ENCODE measurements around the gene SEMA5B.

SEMA5B gene

GRCh38 chr3:123054109-123054778 is 26.7 kb upstream of the SEMA5B start:
- DNase-seq: no peak

DNA sequence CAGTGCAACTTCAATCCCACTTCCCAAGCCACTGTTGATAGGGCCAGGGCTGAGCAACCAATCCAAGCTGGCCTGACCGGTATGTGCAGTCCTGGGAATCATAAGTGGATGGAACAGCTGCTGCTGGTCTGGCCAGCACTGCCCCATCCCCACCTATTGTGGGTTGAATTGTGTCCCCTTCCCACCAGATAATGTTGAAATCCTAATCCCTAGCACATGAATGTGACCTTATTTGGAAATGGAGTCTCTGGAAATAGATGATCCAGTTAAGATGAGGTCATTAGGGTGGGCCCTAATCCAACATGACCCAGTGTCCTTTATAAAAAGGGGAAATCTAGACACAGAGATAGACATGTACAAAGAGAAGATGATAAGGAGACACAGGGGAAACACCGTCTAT is 25.5 kb upstream of the SEMA5B start:
- DNase-seq: no peak

DNA sequence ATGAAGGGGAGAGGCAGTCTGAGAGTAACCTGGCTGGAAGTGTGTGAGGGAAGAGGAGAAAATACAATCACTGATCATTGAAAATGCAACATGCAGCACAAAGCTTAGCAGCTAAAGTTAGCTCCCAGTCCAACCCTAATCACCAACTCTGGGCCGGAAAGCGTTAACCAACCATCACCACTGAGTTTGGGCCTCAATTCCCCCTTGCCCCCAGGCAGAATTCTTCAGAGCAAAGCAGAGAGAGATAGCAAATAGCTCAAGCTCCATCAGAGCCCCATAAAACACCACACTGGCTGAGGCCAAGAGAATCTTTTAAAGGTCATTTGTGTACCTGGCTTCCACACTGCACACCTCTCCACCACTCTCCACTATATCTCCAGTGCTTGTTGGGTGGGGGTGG is 23.1 kb upstream of the SEMA5B start:
- DNase-seq: no peak

DNA sequence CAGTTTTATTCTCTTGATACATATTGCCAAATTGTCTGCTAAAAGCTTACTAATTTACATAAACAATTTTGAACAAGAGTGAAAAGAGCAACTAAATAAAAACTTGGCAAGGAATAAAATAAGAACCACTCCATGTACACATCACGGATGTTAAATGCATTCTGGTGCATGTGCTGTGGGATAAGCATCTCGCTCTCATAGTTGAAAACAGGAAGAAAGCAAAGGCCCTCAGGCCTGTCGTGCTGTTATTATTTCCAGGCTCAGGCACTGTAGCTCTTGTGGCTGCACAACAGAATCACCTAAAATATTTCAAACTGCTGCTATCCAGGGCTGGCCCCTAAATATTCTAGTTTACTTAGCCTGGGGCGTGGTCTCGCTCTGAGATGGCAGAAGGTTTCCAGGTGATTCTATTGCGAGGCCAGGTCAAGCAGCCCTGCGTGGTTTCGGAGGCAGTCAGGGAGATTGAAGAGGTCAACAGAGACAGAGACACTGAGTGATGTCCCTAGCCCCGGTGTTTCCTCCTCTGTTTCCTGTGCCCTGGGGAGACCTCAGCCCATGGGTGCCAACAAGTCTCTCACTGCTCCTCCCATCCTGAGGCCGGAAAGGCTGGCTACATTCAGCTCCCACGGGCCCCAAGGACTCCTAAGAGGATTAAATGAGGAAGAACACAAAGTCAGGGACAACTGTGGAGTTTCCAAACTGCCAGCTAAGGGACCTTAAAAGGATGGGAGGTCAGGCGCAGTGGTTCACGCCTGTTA is 21.1 kb upstream of the SEMA5B start:
- DNase-seq: no peak

DNA sequence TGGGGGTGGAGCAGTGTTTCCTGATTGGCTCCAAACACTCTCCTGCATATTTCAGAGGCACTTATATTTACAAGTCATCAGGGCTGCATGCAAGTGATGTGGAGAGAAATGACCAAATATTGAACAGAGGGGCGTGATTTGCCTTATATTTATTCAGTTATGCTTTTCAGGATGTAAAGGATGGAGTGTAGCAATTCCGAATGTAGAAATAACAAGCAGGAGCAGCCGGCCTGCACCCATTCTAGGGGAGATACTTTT is 19.4 kb upstream of the SEMA5B start:
- no peak for DNase-seq

GRCh38 chr3:123046262-123047061 is 18.9 kb upstream of the SEMA5B start:
- DNase-seq: no peak

DNA sequence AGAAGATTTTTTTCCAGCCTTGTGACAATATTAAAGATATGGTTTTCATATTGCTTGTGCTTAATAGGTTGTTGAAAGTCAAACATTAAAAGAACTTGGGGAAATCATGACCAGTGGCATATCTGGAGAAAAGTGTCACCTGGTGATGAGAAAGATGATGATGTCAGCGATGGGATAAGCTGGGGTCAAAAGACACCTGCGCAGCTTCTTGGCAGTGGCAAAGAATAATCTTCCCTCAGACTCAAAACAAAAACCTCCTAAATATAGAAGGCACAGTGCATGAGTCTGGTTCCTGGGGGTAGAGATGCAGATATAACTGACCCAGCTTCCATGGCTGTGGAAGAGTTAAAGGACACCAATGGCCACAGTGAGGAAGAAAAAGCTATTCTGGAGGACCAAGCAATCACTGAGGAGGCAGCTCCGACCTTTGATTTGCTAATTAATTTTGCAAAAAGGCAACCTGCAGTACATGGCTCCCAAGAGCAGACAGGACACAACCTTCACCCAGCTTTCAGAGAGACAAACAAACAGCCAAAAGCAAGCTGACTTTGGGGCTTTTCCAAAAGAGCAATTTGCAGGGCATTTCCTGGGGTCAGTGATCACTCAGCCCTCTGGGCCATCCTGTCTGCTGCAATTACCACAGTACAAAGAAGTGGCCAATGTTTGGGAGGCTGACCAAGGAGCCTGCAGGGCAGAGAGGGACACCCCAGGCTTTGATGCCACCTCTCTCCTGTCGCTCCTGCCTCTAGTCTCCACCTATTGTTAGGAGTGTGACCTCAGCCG is 17.6 kb upstream of the SEMA5B start:
- no peak for DNase-seq

DNA sequence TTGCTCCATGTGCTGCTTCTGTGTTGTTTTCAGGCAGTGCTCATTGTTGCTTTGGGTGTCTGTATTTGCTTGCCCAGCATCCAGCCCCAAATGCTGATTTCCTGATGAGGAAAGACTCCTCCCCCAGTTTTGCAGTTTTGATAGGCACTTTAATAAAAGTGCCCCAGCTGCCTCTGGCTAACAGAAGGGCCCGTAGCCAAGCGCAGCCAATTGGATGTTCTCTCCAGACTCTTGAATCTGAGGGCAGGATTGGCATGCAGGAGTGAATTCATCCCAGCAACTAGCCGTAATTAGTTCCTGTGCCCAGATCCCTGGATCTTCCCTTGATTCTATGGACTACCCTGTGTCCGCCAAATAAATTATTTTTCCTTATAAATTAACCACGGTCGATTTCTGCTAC is 14.8 kb upstream of the SEMA5B start:
- no peak for DNase-seq

DNA sequence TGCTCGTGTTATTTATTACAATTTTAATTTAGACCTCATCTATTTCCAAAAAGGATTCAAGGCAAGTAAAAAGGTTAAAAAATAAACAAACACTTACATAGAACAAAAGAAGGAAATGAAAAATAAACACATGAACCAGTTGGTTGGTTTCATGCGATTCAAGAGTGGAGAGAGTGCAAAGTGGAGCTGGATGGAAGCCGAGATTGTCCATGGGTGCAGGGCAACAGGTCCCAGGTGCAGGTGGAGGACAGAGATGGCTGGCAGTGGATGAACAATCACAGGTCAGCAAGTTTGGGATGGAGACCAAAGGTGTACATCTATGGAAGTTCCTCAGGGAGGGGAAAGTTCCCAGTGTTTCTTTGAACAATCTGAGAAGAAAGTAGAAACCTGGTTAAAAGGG is 11.6 kb upstream of the SEMA5B start:
- no peak for DNase-seq

GRCh38 chr3:123038751-123039150 is 11.2 kb upstream of the SEMA5B start:
- DNase-seq: no peak

DNA sequence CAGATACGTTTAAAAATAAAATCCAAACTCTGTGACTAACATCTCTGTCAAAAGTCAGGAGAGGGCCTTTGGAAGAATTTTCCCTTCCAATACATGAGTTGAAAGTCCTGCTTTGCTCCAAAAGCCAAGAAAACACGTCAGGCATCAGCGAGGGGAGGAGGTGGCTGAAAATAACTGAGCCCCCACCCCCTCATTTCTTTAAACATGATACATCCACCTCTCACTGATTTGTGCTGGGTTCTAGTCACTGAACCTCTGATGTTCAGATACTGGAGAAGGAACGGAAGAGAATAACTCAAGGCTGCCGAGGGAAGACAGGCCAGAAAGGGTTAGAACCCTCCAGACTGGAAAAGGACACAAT is 9.4 kb upstream of the SEMA5B start:
- no peak for DNase-seq

GRCh38 chr3:123036352-123037014 is 8.9 kb upstream of the SEMA5B start:
- DNase-seq: no peak

DNA sequence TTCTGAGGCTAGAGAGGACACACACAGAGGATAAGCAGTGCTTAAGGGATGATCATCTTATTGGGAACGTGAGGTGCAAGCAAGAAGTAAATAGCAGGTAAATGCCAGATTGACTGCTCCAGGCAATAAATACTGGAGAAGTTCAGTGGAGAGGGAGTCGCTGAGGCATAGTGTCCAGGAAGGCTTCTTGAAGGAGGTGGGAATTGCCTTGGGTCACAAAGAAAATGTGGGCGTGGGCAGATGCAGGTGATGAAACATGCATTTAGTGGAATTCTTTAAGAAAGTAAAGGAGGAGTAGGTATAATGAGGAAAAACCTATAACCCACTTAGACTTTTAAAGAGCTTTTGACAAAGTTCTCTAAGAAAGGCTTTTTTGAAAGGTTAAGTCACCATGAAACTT is 7.4 kb upstream of the SEMA5B start:
- no peak for DNase-seq

DNA sequence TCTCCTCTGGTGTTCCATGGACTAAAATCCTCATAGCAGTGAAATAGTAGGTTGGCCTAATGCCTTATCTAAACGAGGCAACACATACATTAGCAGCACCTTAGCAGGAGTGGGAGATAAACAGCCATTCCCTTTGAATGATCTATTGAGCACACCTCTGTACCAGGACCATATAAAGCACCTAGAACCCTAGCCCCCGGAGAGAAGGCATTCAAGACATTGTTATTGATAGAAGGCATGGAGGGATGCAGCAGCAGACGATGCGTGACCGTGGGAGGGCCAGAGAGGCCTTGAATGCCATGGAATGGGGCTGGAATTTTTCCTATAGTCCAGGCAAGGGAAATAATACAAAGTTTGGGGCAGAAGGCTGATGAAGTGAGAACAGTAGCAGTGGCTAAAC is 6.6 kb upstream of the SEMA5B start:
- DNase-seq: no peak

DNA sequence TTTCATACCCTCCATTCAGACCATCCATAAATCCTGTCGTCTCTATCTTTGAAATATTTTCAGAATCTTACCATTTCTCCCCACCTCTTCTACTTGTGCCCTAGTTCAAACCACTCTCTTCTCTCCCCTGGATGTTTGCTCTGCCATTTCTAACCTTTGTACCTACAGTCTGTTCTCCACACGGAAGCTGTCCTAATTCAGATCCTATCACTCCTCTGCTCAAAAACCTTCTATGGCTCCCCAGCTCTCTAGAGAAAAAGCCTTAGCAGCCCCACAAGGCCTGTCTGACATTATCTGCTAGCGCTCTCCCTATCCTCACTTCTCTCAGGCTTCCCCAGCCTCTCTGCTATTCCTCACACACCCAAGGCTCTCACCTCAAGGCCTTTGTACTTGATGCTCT is 4.5 kb upstream of the SEMA5B start:
- DNase-seq: no peak

DNA sequence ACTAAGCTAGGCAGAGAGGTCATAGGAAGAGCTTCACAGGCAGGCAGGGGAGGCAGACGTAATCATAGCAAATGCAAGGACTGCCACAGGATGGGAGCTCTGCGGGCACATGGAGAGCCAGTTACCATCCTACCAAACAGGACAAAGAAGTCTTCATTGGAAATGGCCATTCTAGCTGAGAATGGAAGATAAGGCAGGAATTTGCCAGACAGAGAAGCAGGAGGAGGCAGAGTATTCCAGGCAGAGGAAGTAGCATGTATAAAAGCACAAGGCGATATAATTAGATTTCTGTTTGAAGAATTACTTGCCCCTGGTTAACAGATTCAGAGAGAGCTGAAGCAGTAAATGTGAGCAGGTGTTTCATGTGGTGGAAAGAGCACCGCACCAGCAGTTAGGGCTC is 3.5 kb upstream of the SEMA5B start:
- DNase-seq: no peak

GRCh38 chr3:123028233-123028828 is 768 bp upstream of the SEMA5B start:
- DNase-seq: peak; percentile 79

GRCh38 chr3:123026565-123027291 is 835 bp downstream of the SEMA5B start:
- no peak for DNase-seq

DNA sequence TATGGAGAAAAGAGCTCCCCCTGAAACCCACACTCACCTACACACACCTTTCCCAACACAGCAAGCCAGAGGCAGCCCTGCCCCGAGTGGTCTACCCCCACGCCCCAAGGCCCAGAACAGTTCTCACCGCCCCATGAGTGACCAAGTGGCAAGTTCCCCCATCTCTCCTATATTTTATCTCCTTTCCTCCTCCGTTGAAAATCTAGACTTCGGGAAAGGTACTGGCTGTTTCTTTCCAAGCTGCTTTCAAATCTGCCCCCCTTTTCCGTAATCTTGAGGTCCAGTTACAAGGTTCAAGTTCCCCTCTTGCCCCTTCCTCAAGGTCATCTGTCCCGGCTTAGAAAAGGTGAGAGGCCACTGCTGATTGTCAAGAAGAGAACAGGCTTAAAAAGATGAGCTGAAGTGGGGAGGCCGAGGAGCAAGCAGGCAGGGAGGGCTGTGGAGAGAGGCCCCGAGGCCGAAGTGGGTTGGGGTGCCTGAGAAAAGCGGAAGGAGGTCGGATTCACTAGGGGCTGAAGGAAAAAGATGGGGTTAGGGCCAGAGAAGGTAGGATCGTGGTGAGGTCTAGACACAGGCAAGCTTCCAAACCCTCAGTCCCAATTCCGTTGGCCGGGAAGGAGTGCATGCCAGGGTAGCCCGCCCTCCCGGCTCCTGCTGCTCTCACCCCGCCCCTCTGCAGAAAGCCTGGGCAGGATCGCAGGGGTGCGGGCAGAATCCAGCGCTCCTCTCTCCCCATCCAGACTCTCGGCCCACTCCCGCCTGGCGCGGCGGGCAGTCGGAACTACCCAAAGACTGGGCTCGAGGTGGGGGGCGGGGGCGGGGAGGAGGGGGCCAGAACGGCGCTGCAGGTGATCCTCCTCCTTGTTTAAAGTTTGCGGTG is 1.7 kb downstream of the SEMA5B start:
- no peak for DNase-seq

GRCh38 chr3:123024056-123024455 is 3.5 kb downstream of the SEMA5B start:
- DNase-seq: no peak

- DNase-seq: peak; percentile 49
Measured at GRCh38 chr3:123021996-123022510, 5.5 kb downstream of the SEMA5B start.

All from NCI-H1092 treated with DMSO at 0.1 percent for 48 hours (cell line).